Mucosa of rectum (tissue), 2 donors: ENCODE results near the gene TMEM213.

Source experiments
- H3K27ac ChIP-seq, 2 donors: one replicate each; pipeline ENCODE4 v1.7.0; 2013; ENCODE audit warnings: inconsistent platforms in 2 of 2, low read depth in 2 of 2, low read length in 2 of 2
- H3K27me3 ChIP-seq, 2 donors: one replicate each; pipeline ENCODE4 v1.7.0; 2013; ENCODE audit warnings: low read length in 2 of 2; ENCODE audit not compliant: control insufficient read depth in 2 of 2, insufficient read depth in 2 of 2
- H3K36me3 ChIP-seq, 2 donors: one replicate each; pipeline ENCODE4 v1.7.0; 2013; ENCODE audit warnings: low read length in 2 of 2; ENCODE audit not compliant: control insufficient read depth in 2 of 2, insufficient read depth in 2 of 2
- H3K4me1 ChIP-seq, 2 donors: one replicate each; pipeline ENCODE4 v1.7.0; 2013; ENCODE audit warnings: low read length in 2 of 2, mild to moderate bottlenecking in 1 of 2; ENCODE audit not compliant: control insufficient read depth in 2 of 2, insufficient read depth in 2 of 2
- H3K4me3 ChIP-seq, 2 donors: one replicate each; pipeline ENCODE4 v1.7.0; 2013; ENCODE audit warnings: low read length in 2 of 2
- H3K9ac ChIP-seq, 2 donors: one replicate each; pipeline ENCODE4 v1.7.0; 2013; ENCODE audit warnings: low read length in 2 of 2, low read depth in 1 of 2, mild to moderate bottlenecking in 1 of 2
- H3K9me3 ChIP-seq, 2 donors: one replicate each; pipeline ENCODE4 v1.7.0; 2013; ENCODE audit warnings: low read length in 2 of 2; ENCODE audit not compliant: control insufficient read depth in 2 of 2
- donor health status: healthy.
- donor health status: Normal muscosa, but diverticular disease.

Gene TMEM213

GRCh38 chr7:138881579-138882188 is 83.9 kb downstream of the TMEM213 start:
- Histone ChIP-seq H3K4me3 (no peak overlapping the region), H3K36me3 (no peaks in the 10 kb centered on the region), H3K9ac (no peak overlapping the region), H3K9me3 (no peaks in the 10 kb centered on the region), H3K27ac (no peak overlapping the region), H3K27me3 (no peaks in the 10 kb centered on the region), H3K4me1 (no peaks in the 10 kb centered on the region)

GRCh38 chr7:138882249-138882648 is 84.5 kb downstream of the TMEM213 start:
- H3K9me3 ChIP-seq, result no peaks in the 10 kb centered on the region
- H3K4me1 ChIP-seq, result no peaks in the 10 kb centered on the region
- H3K9ac ChIP-seq, result no peak overlapping the region

GRCh38 chr7:138885383-138886147 is 87.8 kb downstream of the TMEM213 start:
- Histone ChIP-seq H3K27ac (no peak overlapping the region), H3K9me3 (no peaks in the 10 kb centered on the region)

More at GRCh38 chr7:138882249-138882648, 84.5 kb downstream of the TMEM213 start:
- Histone ChIP-seq H3K27ac (no peak overlapping the region), H3K36me3 (no peaks in the 10 kb centered on the region), H3K27me3 (no peaks in the 10 kb centered on the region), H3K4me3 (no peak overlapping the region)

GRCh38 chr7:138886501-138886917 is 88.7 kb downstream of the TMEM213 start:
- H3K36me3 ChIP-seq, result no peaks in the 10 kb centered on the region
- peak overlapping the region in 1 of 2 donors; percentile 29 for H3K4me3 ChIP-seq
- no peak overlapping the region for H3K9ac ChIP-seq
- H3K27me3 ChIP-seq, result no peaks in the 10 kb centered on the region
- no peaks in the 10 kb centered on the region for H3K4me1 ChIP-seq
- H3K27ac ChIP-seq, result no peak overlapping the region
- no peaks in the 10 kb centered on the region for H3K9me3 ChIP-seq

More at GRCh38 chr7:138885383-138886147, 87.8 kb downstream of the TMEM213 start:
- Histone ChIP-seq H3K9ac (no peak overlapping the region), H3K4me1 (no peaks in the 10 kb centered on the region), H3K36me3 (no peaks in the 10 kb centered on the region), H3K27me3 (no peaks in the 10 kb centered on the region), H3K4me3 (no peak overlapping the region)

GRCh38 chr7:138887085-138887710 is 89.4 kb downstream of the TMEM213 start:
- H3K4me3 ChIP-seq, result no peak overlapping the region
- H3K36me3 ChIP-seq, result no peaks in the 10 kb centered on the region
- no peak overlapping the region for H3K27ac ChIP-seq
- H3K9ac ChIP-seq, result no peak overlapping the region
- no peaks in the 10 kb centered on the region for H3K9me3 ChIP-seq
- no peaks in the 10 kb centered on the region for H3K4me1 ChIP-seq
- no peaks in the 10 kb centered on the region for H3K27me3 ChIP-seq
